Panc1 (cell line): ENCODE results near the gene TECPR1. TPM values are rescaled to one million over a fixed set of nuclear protein-coding genes. Genes with fewer than 3 reads are reported as not detected.
A peak's percentile ranks its signal among the peaks of the same experiment; 100 is the strongest.

ENCODE experiments used
- ATAC-seq: fragments of 200-7000 bp; cut with Tn5 transposase; 2 replicates; pipeline ENCODE4 v1.9.1; 2020; ENCODE audit warnings: mild to moderate bottlenecking, moderate library complexity
- BruUV-seq: library from RNA; stranded (reverse); fragments of 400-500 nt; replicated peaks from 2 replicates; lab custom pipeline; 2021; lab: Mats Ljungman, UMichigan
- CTCF ChIA-PET: fragments of 300-600 bp; sonication (Branson Sonifier 250); formaldehyde crosslinking; loops from one replicate; lab custom pipeline; 2022; ENCODE audit warnings: antibody characterized with exemption; lab: Charles Lee
- POLR2A ChIA-PET: fragments of 300-600 bp; sonication (Branson Sonifier 250); formaldehyde crosslinking; loops from one replicate; lab custom pipeline; 2022; ENCODE audit warnings: antibody characterized with exemption; lab: Charles Lee
- DNase-seq: peaks from one replicate; pipeline ENCODE4 v3.0.0-alpha.2; 2010; ENCODE audit warnings: low read depth, low spot score
- H3K27ac ChIP-seq: 2 replicates; pipeline ENCODE4 v1.5.1; 2011; ENCODE audit warnings: mild to moderate bottlenecking, low read length, inconsistent platforms
- H3K27me3 ChIP-seq: fragments of 200-500 bp; sonication (Bioruptor generic); 2 replicates; pipeline ENCODE4 v1.6.0; 2014; ENCODE audit warnings: low read length, inconsistent platforms; ENCODE audit not compliant: control insufficient read depth, insufficient read depth
- H3K36me3 ChIP-seq: fragments of 200-500 bp; sonication (Bioruptor generic); 2 replicates; pipeline ENCODE4 v1.5.1; 2014; ENCODE audit warnings: inconsistent platforms, mild to moderate bottlenecking, low read length, moderate library complexity; ENCODE audit not compliant: control insufficient read depth, insufficient read depth
- H3K4me1 ChIP-seq: 2 replicates; pipeline ENCODE4 v1.5.1; 2011; ENCODE audit warnings: inconsistent platforms, mild to moderate bottlenecking, low read length, moderate library complexity; ENCODE audit not compliant: control insufficient read depth, insufficient read depth
- H3K4me3 ChIP-seq, 2 experiments: 2 replicates each; pipeline ENCODE4 v1.5.1; 2011 to 2012; ENCODE audit warnings: low read depth in 2 of 2, low read length in 2 of 2, mild to moderate bottlenecking in 2 of 2, inconsistent platforms in 1 of 2, moderate library complexity in 1 of 2
- H3K9me3 ChIP-seq: fragments of 200-500 bp; sonication (Bioruptor generic); 2 replicates; pipeline ENCODE4 v1.5.1; 2014; ENCODE audit warnings: low read depth, mild to moderate bottlenecking, inconsistent platforms, low read length, moderate library complexity; ENCODE audit not compliant: control insufficient read depth, insufficient read depth
- POLR2AphosphoS5 ChIP-seq: IDR thresholded peaks from 2 replicates; pipeline ENCODE4 v1.6.1; 2012; ENCODE audit warnings: mild to moderate bottlenecking, low read depth, low read length, moderate library complexity
- SIN3A ChIP-seq: IDR thresholded peaks from 2 replicates; pipeline ENCODE4 v1.6.1; 2012; ENCODE audit warnings: low read depth, mild to moderate bottlenecking, low read length, moderate library complexity, borderline replicate concordance; ENCODE audit not compliant: insufficient read depth
- TCF7L2 ChIP-seq: IDR thresholded peaks from 2 replicates; pipeline ENCODE4 v1.6.1; 2011; ENCODE audit warnings: mild to moderate bottlenecking, low read depth, low read length, inconsistent platforms
- in situ Hi-C: cut with HindIII; loops from 2 replicates; pipeline ENCODE4 v1.10.0; 2016; ENCODE audit warnings: low sequenced_read_pairs, low pct_unique_long_range_greater_than_20kb
- intact Hi-C: fragments of 100-400 bp; cut with micrococcal nuclease; formaldehyde crosslinking; loops from one replicate; pipeline ENCODE4 v1.10.0; 2022; ENCODE audit not compliant: unreplicated experiment
- total RNA-seq: library from RNA; stranded (reverse); gene quantifications from one replicate; pipeline ENCODE4 v1.2.1, GENCODE V29; 2021; ENCODE audit not compliant: unreplicated experiment
- TF ChIP-seq, protein P1 (sequence below), 2 experiments: IDR thresholded peaks; 2 replicates each; pipeline ENCODE4 v1.6.1; 2011 to 2012; ENCODE audit warnings: low read depth in 2 of 2, control low read depth in 1 of 2, low read length in 1 of 2, mild to moderate bottlenecking in 1 of 2, moderate library complexity in 1 of 2; ENCODE audit not compliant: insufficient read depth in 1 of 2
- TF ChIP-seq, protein P2 (sequence below): fragments of 450-650 bp; IDR thresholded peaks from 2 replicates; pipeline ENCODE4 v1.5.1; 2017; ENCODE audit warnings: mild to moderate bottlenecking

The TECPR1 gene
- total RNA-seq, 1 experiment from 2014 or later: 21.0 TPM

GRCh38 chr7:98231493-98232262, 20.4 kb downstream of the TECPR1 start:
- in situ Hi-C loops: no loop called here
- BruUV-seq: no TSS peak
- ChIA-PET CTCF (no interaction called here), POLR2A (no interaction called here)
- Histone ChIP-seq H3K27me3 (no peaks in the 10 kb centered on the region), H3K36me3 (no peaks in the 10 kb centered on the region), H3K4me3 (no peak overlapping the region), H3K27ac (no peak overlapping the region), H3K9me3 (no peaks in the 10 kb centered on the region), H3K4me1 (no peaks in the 10 kb centered on the region)
- intact Hi-C loops: loop anchor here (10.0 kb wide), 1 partner anchor 207 kb away; no protein-coding TSS in a partner anchor
- no peak for TF ChIP-seq TCF7L2
- TF ChIP-seq POLR2AphosphoS5: no peak
- TF ChIP-seq, protein P1, sequence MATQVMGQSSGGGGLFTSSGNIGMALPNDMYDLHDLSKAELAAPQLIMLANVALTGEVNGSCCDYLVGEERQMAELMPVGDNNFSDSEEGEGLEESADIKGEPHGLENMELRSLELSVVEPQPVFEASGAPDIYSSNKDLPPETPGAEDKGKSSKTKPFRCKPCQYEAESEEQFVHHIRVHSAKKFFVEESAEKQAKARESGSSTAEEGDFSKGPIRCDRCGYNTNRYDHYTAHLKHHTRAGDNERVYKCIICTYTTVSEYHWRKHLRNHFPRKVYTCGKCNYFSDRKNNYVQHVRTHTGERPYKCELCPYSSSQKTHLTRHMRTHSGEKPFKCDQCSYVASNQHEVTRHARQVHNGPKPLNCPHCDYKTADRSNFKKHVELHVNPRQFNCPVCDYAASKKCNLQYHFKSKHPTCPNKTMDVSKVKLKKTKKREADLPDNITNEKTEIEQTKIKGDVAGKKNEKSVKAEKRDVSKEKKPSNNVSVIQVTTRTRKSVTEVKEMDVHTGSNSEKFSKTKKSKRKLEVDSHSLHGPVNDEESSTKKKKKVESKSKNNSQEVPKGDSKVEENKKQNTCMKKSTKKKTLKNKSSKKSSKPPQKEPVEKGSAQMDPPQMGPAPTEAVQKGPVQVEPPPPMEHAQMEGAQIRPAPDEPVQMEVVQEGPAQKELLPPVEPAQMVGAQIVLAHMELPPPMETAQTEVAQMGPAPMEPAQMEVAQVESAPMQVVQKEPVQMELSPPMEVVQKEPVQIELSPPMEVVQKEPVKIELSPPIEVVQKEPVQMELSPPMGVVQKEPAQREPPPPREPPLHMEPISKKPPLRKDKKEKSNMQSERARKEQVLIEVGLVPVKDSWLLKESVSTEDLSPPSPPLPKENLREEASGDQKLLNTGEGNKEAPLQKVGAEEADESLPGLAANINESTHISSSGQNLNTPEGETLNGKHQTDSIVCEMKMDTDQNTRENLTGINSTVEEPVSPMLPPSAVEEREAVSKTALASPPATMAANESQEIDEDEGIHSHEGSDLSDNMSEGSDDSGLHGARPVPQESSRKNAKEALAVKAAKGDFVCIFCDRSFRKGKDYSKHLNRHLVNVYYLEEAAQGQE (IDR thresholded peaks at IDR 0.05; ENCODE audit: insufficient read depth in 1 of 2, low read depth in 2 of 2, low read length in 1 of 2): no peak
- TF ChIP-seq, protein P2, sequence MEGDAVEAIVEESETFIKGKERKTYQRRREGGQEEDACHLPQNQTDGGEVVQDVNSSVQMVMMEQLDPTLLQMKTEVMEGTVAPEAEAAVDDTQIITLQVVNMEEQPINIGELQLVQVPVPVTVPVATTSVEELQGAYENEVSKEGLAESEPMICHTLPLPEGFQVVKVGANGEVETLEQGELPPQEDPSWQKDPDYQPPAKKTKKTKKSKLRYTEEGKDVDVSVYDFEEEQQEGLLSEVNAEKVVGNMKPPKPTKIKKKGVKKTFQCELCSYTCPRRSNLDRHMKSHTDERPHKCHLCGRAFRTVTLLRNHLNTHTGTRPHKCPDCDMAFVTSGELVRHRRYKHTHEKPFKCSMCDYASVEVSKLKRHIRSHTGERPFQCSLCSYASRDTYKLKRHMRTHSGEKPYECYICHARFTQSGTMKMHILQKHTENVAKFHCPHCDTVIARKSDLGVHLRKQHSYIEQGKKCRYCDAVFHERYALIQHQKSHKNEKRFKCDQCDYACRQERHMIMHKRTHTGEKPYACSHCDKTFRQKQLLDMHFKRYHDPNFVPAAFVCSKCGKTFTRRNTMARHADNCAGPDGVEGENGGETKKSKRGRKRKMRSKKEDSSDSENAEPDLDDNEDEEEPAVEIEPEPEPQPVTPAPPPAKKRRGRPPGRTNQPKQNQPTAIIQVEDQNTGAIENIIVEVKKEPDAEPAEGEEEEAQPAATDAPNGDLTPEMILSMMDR: no peak
- TF ChIP-seq SIN3A: no peak
- ATAC-seq: no peak
- no peak for DNase-seq

DNA sequence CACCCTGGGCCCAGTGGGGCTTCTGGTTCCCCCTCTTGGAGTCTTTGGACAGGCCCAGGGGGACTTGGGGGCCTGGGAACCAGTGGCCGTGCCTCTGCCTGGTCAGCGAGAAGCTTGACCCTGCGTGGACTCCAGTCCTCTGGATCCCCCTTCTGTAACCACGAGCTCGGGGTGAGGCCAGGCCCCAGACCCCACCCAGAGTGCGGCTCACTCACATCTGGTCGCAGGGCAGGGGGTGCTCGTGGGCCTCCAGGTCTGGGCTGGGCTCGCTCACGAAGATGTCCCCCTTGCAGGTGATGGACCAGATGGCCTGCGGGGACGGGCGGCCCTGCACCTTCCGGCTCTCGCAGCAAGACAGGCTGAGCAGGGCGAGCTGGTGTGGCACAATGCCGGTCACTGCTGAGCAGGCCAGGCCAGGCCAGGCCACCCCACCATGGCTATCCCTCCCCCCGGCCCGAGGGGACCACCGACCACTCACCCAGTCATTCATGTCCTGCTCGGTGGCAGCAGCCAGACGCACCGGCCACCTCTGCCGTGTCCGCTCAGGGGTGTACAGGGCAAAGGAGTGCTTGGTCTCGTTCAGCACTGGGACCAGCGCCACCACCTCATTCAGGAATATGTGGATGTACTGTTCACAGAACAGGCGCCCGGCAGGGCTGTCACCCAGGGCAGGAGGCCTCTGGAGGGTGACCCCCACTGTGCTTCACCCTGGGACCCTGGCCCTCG, 21.1 kb downstream of the TECPR1 start:
- DNase-seq (no peak), ATAC-seq (peak; percentile 32)
- Histone ChIP-seq H3K9me3 (no peaks in the 10 kb centered on the region), H3K27ac (no peak overlapping the region), H3K4me1 (no peaks in the 10 kb centered on the region), H3K36me3 (no peaks in the 10 kb centered on the region), H3K27me3 (no peaks in the 10 kb centered on the region), H3K4me3 (no peak overlapping the region)
- POLR2A ChIA-PET: no interaction called here
- intact Hi-C loops: loop anchor here (10.0 kb wide), 1 partner anchor 206 kb away; no protein-coding TSS in a partner anchor
- TF ChIP-seq SIN3A: no peak
- TF ChIP-seq, protein P1 (IDR thresholded peaks at IDR 0.05; ENCODE audit: insufficient read depth in 1 of 2, low read depth in 2 of 2, low read length in 1 of 2): no peak
- TF ChIP-seq POLR2AphosphoS5: no peak
- TF ChIP-seq, protein P2: no peak
- TF ChIP-seq TCF7L2: no peak
- CTCF ChIA-PET: no interaction called here
- BruUV-seq: no TSS peak
- in situ Hi-C loops: no loop called here
